HG03521 (cell line): ENCODE data around the gene SLC8B1.

Experiments
- ATAC-seq: cut with Tn5 transposase; IDR thresholded peaks from one replicate; pipeline ENCODE4 v1.9.1; 2021; ENCODE audit warnings: mild to moderate bottlenecking, moderate library complexity; ENCODE audit not compliant: unreplicated experiment

The SLC8B1 gene

GRCh38 chr12:113296557-113297213, 38.2 kb downstream of the SLC8B1 start:
- no peak for ATAC-seq

GRCh38 chr12:113295886-113296556, 38.9 kb downstream of the SLC8B1 start:
- no peak for ATAC-seq

GRCh38 chr12:113293100-113293499, 41.8 kb downstream of the SLC8B1 start:
- no peak for ATAC-seq

- ATAC-seq = no peak
Observed at GRCh38 chr12:113292547-113292946, 42.4 kb downstream of the SLC8B1 start.

DNA sequence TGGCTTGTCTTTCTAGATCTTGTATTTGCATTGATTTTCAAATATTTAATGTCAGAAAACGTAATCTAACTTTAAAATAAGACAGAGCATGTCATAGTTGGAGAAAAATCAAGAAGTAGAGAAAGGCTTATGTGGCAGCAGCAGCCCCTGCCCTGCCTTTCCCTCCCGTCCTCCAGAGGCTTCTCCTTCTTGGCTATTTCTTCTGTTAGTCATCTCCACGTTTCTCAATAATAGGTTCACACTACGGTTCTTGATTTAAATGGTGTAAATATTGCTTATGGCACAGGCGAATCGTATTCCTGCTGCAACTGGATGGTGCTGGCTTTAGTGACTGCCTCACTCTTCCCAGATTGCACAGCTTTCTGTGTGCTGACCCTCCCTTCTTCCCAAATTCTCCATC, 42.8 kb downstream of the SLC8B1 start:
- ATAC-seq = no peak

DNA sequence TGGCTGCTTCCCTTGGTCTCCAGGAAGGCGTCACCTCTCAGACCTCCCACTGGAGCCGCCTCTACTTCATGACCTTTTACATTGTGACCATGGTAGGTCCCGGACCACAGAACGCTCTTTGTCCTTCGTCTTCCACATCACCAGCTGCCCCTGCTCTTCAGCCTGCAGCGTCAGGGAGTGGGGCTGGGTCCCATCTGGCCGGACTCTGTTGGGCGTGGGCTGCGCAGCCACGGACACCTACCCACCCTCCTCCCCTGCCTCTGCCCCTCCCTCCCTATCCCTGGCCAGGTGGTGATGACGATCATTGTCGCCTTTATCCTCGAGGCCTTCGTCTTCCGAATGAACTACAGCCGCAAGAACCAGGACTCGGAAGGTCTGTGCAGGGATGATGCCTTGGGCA, 43.3 kb downstream of the SLC8B1 start:
- ATAC-seq = no peak

- ATAC-seq = no peak
Observed at GRCh38 chr12:113290506-113290905, 44.4 kb downstream of the SLC8B1 start.

DNA sequence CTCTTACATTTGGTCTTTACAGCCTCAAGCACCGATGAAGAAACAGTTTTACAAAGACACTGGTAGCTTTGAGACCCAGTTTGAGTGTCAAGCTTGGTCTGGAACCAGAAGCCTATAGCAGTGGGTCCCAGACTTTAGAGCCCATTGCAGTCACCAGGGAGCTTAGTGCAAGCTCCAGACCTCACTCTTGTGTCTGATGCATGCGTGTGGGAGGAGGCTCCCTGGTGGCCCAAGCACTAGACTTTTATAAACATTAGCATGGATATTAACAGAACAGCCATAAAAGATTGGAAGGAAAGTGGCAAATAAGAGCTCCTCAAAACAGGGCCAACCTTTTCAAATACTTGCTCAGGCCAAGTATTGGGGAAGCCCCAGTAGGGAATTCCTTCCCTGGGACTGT, 45.5 kb downstream of the SLC8B1 start:
- no peak for ATAC-seq

DNA sequence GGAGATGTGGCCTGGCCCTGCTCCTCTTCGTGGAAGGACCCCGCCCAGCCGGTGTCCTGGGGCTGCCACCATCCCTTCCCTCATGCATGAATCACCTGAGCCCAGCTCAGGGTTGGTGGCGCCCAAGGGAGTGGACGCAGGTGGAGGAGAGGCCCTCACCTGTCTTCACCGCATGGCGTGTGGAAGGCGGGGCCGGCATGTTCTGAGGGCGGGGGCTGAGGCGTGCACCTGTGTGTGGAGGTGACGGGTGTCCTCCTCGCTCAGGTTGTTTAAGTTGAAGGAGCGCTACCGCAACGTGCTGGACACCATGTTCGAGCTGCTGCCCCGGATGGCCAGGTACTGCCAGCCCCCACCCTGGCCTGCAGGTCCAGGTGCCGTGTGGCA, 47.0 kb downstream of the SLC8B1 start:
- ATAC-seq = no peak

- no peak for ATAC-seq
Observed at GRCh38 chr12:113287146-113287898, 47.6 kb downstream of the SLC8B1 start.

GRCh38 chr12:113286712-113287111, 48.2 kb downstream of the SLC8B1 start:
- ATAC-seq = no peak

- ATAC-seq = no peak
Observed at GRCh38 chr12:113285679-113286610, 49.0 kb downstream of the SLC8B1 start.

DNA sequence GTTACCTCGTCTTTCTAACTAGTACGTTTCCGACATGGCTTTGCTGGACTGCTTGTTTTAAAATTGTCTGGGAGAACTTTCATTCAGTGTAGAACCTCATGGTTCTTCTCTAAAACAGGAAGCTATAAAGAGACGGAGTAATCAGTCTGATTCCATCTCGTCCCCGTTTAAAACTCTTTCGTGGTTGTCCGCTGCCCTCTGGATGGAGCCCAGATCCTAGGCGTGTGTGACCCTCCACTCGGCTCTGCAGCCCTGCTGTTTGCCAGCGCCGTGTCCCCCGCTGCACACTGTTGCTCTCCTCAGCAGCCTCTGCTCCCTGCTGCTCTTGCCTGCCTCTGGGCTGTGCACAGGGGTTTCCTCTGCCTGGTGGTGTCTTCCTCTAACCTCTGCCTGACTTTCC, 50.2 kb downstream of the SLC8B1 start:
- no peak for ATAC-seq

DNA sequence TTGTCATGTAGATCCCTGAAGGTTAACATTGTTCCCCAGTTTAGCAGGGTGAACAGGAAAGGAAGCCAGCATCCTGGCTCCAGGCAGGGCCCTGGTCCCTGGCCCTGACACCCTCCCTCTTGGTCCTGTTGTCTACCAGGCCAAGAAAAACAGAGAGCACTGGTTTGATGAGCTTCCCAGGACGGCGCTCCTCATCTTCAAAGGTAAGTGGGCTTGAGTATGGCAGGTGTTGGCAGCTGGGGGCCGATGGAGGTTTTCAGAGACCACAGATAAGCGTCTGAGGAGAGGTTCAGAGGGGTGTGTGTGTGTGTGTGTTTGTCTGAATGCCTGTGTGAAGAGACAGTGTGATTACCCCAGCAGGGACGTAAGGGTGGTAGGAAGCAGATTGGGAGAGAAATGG, 56.3 kb downstream of the SLC8B1 start:
- ATAC-seq = no peak

DNA sequence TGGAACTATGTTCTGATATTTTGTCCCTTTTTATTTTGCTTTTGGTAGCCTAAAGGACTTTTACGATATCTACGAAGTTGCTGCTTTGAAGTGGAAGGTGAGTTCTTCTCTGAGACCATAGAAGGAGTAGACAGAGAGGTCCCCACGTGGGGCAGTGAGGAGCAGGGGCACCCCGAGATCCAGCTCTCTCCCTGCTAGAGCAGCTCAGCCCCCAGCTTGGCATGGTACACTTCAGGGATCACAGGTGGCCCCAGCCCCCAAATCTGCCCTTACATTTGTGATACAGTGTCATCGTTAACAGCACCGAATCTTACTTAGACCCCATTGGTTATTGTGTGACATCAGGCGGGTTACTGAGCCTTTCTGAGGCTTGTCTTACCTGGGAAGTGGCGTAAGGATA, 56.8 kb downstream of the SLC8B1 start:
- ATAC-seq = no peak

DNA sequence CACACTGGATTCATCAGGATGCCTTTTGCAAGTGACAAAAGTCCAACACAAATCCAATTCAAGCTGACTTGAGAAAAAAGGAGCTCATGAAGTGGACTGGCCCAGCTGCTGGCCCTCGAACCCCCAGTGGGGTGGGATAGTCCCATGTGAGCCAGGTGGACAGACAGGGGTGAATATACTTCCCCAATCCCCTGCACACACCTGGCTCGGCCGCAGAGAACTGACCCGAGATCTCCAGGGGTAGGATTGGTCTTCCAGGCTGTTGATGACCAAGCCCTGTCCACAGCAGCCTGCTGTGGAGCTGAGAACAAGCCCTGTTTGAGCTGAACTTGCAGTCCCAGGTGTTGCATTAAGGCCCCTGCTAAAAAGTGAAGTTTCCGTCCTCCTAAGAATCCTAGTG, 57.4 kb downstream of the SLC8B1 start:
- no peak for ATAC-seq

DNA sequence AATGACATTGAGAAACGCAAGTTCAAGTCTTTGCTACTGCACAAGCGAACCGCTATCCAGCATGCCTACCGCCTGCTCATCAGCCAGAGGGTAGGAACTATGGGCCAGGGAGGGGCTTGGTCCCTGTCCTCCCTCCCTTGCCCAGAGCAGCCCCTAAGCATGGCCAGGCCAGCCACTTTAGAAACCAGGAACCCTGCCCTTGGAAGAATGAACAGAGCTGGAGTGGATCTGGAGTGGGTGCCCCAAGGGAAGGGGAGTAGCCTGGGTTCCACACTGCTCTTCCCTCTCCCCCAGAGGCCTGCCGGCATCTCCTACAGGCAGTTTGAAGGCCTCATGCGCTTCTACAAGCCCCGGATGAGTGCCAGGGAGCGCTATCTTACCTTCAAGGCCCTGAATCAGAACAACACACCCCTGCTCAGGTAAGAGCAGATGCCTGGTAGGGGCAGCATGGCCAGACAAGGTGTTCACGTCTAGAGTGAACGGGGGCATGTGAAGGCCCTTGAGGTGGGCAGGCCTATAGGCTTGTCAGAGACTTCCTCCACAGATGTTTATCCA, 57.9 kb downstream of the SLC8B1 start:
- ATAC-seq = no peak

GRCh38 chr12:113276306-113276705, 58.6 kb downstream of the SLC8B1 start:
- no peak for ATAC-seq

GRCh38 chr12:113274848-113275247, 60.1 kb downstream of the SLC8B1 start:
- ATAC-seq = no peak

DNA sequence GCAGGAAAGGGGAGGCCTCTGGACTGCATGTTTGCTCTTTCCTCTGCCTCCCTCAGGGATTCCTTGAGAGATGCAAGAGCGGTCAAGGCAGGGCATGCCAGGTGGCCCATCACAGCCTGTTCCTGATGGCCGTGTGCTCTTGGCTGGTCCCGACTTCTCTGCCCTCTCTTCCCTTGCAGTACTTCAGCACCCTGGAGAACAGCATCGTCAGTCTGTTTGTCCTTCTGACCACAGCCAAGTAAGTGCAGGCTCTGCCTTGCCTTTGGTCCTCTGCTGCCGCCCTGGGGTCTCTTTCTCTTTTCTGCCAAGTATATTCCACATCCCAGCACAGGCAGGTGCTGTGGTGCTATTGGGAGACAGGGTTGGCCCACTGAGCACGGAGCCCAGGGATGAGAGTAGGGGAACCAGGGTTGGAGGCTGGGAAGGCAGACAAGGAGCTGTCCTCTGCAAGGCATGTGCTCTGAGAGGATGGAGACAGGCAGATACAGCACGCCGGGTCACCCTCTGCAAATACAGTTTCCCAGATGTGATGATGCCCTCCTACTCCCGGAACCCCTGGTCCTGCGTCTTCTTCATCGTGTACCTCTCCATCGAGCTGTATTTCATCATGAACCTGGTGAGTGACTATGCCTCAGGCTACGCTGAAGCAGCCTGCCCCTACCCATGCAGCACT, 61.7 kb downstream of the SLC8B1 start:
- ATAC-seq = no peak
